Measurements from ENCODE around the gene CPVL.

DNA sequence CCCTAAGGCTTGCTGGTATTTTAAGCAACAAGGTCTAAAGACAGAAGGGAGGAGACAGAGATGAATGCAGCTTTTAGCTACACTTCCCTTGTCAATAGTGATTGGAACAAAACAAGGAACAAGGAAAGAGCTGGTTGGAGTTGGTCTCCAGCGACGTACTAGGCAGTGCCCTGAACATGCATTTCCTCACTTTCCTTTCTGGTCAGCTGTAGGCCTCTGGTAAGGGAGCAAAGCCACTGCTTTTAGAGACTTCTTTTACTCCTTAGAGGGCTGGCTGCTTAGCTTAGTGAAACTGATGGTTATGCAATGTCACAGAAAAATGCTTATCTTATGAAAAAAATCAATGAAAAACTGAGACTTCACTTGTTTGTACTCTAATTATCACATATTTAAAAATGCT is 112.8 kb downstream of the CPVL start:
- TF ChIP-seq ZNF274 (IDR thresholded peaks at IDR 0.05; ENCODE audit: low read depth, low read length) (no peak), YY1 (IDR thresholded peaks at IDR 0.05; ENCODE audit: insufficient read depth, insufficient read length) (no peak)
